Peyer's patch (tissue), 4 donors: ENCODE measurements around the gene HCST.

Source experiments
- CTCF ChIP-seq, 6 experiments: fragments of 450-650 bp in 4 of 6; fragments of 200-600 bp in 2 of 6; sonication (generic) in 1 of 6; IDR thresholded peaks; one replicate each; pipeline ENCODE4 v1.5.1; 2017 to 2019; ENCODE audit warnings: antibody characterized with exemption in 6 of 6, mild to moderate bottlenecking in 3 of 6, moderate library complexity in 1 of 6
- POLR2A ChIP-seq, 2 donors: fragments of 450-650 bp; IDR thresholded peaks; one replicate each; pipeline ENCODE4 v1.5.1; 2017; ENCODE audit warnings: antibody characterized with exemption in 2 of 2, mild to moderate bottlenecking in 2 of 2, moderate library complexity in 2 of 2

- TF ChIP-seq CTCF (IDR thresholded peaks at IDR 0.05) (no peak), POLR2A (IDR thresholded peaks at IDR 0.05) (no peak)
These were observed 39.3 kb upstream of the HCST start for GRCh38 chr19:35863018-35863417.
